ENCODE data around the gene PRM1. TPM values are rescaled to one million over a fixed set of nuclear protein-coding genes. Genes with fewer than 3 reads are reported as not detected.
A peak's percentile ranks its signal among the peaks of the same experiment; 100 is the strongest.

The PRM1 gene
- total RNA-seq, 1 donor from 2014 or later = not detected

- intact Hi-C loops (cut with micrococcal nuclease) = no loop called here
- Histone ChIP-seq H3K4me3 (peak overlapping the region; percentile 47), H3K27ac (replicated peaks) (peak overlapping the region; percentile 80), H3K27me3 (ENCODE audit: low read depth) (no peaks in the 10 kb centered on the region), H3K9me3 (replicated peaks) (no peaks in the 10 kb centered on the region), H3K36me3 (no peaks in the 10 kb centered on the region), H3K4me1 (peaks cover 16% of the 10 kb centered on the region)
- peak; percentile 77 for DNase-seq
- TF ChIP-seq, protein P1, sequence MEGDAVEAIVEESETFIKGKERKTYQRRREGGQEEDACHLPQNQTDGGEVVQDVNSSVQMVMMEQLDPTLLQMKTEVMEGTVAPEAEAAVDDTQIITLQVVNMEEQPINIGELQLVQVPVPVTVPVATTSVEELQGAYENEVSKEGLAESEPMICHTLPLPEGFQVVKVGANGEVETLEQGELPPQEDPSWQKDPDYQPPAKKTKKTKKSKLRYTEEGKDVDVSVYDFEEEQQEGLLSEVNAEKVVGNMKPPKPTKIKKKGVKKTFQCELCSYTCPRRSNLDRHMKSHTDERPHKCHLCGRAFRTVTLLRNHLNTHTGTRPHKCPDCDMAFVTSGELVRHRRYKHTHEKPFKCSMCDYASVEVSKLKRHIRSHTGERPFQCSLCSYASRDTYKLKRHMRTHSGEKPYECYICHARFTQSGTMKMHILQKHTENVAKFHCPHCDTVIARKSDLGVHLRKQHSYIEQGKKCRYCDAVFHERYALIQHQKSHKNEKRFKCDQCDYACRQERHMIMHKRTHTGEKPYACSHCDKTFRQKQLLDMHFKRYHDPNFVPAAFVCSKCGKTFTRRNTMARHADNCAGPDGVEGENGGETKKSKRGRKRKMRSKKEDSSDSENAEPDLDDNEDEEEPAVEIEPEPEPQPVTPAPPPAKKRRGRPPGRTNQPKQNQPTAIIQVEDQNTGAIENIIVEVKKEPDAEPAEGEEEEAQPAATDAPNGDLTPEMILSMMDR (IDR thresholded peaks at IDR 0.05; ENCODE audit: borderline replicate concordance) = peak; percentile 41
Measured at GRCh38 chr16:11297492-11298142, 16.5 kb upstream of the PRM1 start.

GRCh38 chr16:11296706-11297491, 15.8 kb upstream of the PRM1 start:
- TF ChIP-seq, protein P1 (IDR thresholded peaks at IDR 0.05; ENCODE audit: borderline replicate concordance) = no peak
- Histone ChIP-seq H3K4me3 (peak overlapping the region; percentile 47), H3K27me3 (ENCODE audit: low read depth) (no peaks in the 10 kb centered on the region), H3K36me3 (no peaks in the 10 kb centered on the region), H3K9me3 (replicated peaks) (no peaks in the 10 kb centered on the region), H3K4me1 (peaks cover 16% of the 10 kb centered on the region), H3K27ac (replicated peaks) (peak overlapping the region; percentile 80)
- intact Hi-C loops (cut with micrococcal nuclease) = no loop called here
- DNase-seq = no peak

DNA sequence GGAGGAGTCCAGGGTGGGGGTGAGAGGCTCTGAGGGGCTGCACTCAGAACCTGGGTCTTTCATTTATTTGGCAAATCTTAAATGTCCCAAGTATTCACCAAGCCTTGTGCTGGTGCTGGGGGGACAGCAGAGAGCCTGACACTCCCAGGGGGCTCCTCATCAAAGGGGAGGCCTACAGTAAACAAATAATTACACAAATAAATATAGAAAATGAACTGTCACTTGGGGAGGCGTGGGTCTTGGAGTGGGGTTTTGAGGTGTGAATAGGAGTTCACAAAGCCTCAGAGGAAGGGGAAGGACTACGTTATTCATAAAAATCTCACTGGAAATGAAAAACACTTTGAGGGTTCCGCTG, 15.2 kb upstream of the PRM1 start:
- DNase-seq = no peak
- H3K9me3 ChIP-seq (replicated peaks) = no peaks in the 10 kb centered on the region
- peaks cover 16% of the 10 kb centered on the region for H3K4me1 ChIP-seq
- no peak overlapping the region for H3K4me3 ChIP-seq
- no peaks in the 10 kb centered on the region for H3K27me3 ChIP-seq (ENCODE audit: low read depth)
- TF ChIP-seq, protein P1 (IDR thresholded peaks at IDR 0.05; ENCODE audit: borderline replicate concordance) = no peak
- H3K27ac ChIP-seq (replicated peaks) = no peak overlapping the region
- no peaks in the 10 kb centered on the region for H3K36me3 ChIP-seq
- intact Hi-C loops (cut with micrococcal nuclease) = no loop called here

DNA sequence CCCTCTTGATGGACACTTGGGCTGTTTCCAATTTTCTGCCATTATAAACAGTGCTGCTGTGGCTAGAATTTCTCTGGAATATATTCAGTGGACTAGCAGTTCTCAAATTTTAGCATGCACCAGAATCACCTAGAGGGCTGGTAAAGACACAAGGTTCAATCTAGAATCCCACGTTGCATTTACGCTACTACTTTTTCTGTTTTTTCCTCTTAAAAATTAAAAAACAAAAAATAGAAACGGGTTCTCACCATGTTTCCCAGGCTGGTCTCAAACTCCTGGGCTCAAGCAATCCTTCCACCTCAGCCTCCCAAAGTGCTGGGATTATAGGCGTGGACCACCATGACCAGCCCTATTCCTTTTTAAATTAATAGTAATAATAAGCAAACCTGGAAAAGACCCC, 14.5 kb upstream of the PRM1 start:
- intact Hi-C loops (cut with micrococcal nuclease) = no loop called here
- H3K4me3 ChIP-seq = no peak overlapping the region

DNA sequence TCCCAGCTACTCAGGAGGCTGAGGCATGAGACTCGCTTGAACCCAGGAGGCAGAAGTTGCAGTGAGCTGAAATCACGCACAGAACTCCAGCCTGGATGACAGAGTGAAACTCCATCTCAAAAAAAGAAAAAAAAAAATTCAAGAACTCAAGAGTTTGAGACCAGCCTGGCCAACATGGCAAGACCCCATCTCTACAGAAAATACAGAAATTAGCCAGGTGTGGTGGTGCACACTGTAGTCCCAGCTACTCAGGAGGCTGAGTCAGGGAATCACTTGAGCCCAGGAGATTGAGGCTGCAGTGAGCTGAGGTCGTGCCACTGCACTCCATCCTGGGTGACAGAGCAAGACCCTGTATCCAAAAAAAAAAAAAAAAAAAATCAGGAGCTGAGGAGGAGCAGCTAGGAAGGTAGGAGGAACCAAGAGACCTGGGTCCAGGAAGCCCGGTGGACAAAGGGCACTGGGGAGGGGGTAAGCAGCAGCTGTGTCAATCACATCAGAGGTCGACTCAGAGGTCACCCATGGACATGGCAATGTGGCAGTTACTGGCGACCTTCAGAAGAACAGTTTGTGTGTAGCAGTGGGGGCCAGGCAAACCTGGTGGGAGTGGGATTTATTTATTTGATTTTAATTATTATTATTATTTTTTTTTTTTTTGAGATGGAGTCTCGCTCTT, 11.1 kb upstream of the PRM1 start:
- Histone ChIP-seq H3K4me3 (no peak overlapping the region), H3K9me3 (replicated peaks) (no peaks in the 10 kb centered on the region), H3K36me3 (no peaks in the 10 kb centered on the region), H3K4me1 (peaks cover 8% of the 10 kb centered on the region), H3K27me3 (ENCODE audit: low read depth) (no peaks in the 10 kb centered on the region), H3K27ac (replicated peaks) (no peak overlapping the region)
- DNase-seq = no peak
- TF ChIP-seq, protein P1 (IDR thresholded peaks at IDR 0.05; ENCODE audit: borderline replicate concordance) = no peak
- intact Hi-C loops (cut with micrococcal nuclease) = no loop called here

More for the DNA sequence above, 14.5 kb upstream of the PRM1 start:
- TF ChIP-seq, protein P1 (IDR thresholded peaks at IDR 0.05; ENCODE audit: borderline replicate concordance) = no peak
- H3K27me3 ChIP-seq (ENCODE audit: low read depth) = no peaks in the 10 kb centered on the region
- H3K36me3 ChIP-seq = no peaks in the 10 kb centered on the region
- peaks cover 16% of the 10 kb centered on the region for H3K4me1 ChIP-seq
- DNase-seq = no peak
- no peaks in the 10 kb centered on the region for H3K9me3 ChIP-seq (replicated peaks)
- no peak overlapping the region for H3K27ac ChIP-seq (replicated peaks)
